SK-N-SH treated with all-trans-retinoic acid at 6 μM for 48 hours (cell line): ENCODE results near the gene CYP11A1.

Experiments used
- CSDC2 ChIP-seq: fragments of 250-450 bp; sonication (Bioruptor Pico); IDR thresholded peaks from 2 replicates; pipeline ENCODE4 v1.5.0; 2020; ENCODE audit warnings: mild to moderate bottlenecking, moderate library complexity
- PATZ1 ChIP-seq: fragments of 250-450 bp; sonication (Bioruptor Pico); IDR thresholded peaks from 2 replicates; pipeline ENCODE4 v1.8.0; 2020; ENCODE audit warnings: mild to moderate bottlenecking, moderate library complexity, borderline replicate concordance
- ZC3H10 ChIP-seq: fragments of 250-450 bp; sonication (Bioruptor Pico); IDR thresholded peaks from 2 replicates; pipeline ENCODE4 v1.5.1; 2021; ENCODE audit warnings: mild to moderate bottlenecking, moderate library complexity
- ZFP3 ChIP-seq: fragments of 250-450 bp; sonication (Bioruptor Pico); IDR thresholded peaks from 2 replicates; pipeline ENCODE4 v1.5.0; 2020; ENCODE audit warnings: mild to moderate bottlenecking, moderate library complexity
- ZNF70 ChIP-seq: fragments of 450-650 bp; formaldehyde crosslinking; IDR thresholded peaks from 2 replicates; pipeline ENCODE4 v1.5.0; 2020; ENCODE audit warnings: mild to moderate bottlenecking, moderate library complexity
- TF ChIP-seq, protein P1 (sequence below): fragments of 250-450 bp; sonication (Bioruptor Pico); IDR thresholded peaks from 2 replicates; pipeline ENCODE4 v1.5.1; 2020; ENCODE audit warnings: low read depth, mild to moderate bottlenecking, moderate library complexity
- TF ChIP-seq, protein P2 (sequence below): fragments of 250-450 bp; sonication (Bioruptor Pico); IDR thresholded peaks from 2 replicates; pipeline ENCODE4 v1.5.0; 2020; ENCODE audit warnings: mild to moderate bottlenecking, moderate library complexity

DNA sequence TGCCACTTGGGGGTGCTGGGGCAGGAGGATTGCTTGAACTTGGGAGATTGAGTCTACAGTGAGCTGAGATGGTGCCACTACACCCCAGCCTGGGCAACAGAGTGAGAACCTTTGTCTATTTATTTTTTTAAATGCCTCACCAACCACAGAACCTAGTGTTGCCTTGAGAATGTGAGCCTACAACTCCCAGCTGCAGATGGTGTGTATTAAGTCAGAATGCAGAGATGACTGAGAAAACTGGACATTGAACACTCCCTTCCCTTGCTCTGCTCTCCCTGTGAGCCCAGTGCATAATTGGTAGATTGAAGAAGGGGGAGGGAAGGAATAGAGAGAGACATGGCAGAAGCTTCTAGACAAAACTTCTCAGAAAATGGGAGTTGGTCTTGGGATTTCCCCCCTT lies 77.8 kb downstream of the CYP11A1 start:
- TF ChIP-seq CSDC2 (CRISPR knock-in tag) (no peak), PATZ1 (no peak), ZFP3 (CRISPR knock-in tag) (no peak), ZNF70 (CRISPR knock-in tag) (no peak), ZC3H10 (CRISPR knock-in tag) (no peak)
- TF ChIP-seq, protein P1, sequence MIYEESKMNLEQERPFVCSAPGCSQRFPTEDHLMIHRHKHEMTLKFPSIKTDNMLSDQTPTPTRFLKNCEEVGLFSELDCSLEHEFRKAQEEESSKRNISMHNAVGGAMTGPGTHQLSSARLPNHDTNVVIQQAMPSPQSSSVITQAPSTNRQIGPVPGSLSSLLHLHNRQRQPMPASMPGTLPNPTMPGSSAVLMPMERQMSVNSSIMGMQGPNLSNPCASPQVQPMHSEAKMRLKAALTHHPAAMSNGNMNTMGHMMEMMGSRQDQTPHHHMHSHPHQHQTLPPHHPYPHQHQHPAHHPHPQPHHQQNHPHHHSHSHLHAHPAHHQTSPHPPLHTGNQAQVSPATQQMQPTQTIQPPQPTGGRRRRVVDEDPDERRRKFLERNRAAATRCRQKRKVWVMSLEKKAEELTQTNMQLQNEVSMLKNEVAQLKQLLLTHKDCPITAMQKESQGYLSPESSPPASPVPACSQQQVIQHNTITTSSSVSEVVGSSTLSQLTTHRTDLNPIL (CRISPR knock-in tag) = no peak
- TF ChIP-seq, protein P2, sequence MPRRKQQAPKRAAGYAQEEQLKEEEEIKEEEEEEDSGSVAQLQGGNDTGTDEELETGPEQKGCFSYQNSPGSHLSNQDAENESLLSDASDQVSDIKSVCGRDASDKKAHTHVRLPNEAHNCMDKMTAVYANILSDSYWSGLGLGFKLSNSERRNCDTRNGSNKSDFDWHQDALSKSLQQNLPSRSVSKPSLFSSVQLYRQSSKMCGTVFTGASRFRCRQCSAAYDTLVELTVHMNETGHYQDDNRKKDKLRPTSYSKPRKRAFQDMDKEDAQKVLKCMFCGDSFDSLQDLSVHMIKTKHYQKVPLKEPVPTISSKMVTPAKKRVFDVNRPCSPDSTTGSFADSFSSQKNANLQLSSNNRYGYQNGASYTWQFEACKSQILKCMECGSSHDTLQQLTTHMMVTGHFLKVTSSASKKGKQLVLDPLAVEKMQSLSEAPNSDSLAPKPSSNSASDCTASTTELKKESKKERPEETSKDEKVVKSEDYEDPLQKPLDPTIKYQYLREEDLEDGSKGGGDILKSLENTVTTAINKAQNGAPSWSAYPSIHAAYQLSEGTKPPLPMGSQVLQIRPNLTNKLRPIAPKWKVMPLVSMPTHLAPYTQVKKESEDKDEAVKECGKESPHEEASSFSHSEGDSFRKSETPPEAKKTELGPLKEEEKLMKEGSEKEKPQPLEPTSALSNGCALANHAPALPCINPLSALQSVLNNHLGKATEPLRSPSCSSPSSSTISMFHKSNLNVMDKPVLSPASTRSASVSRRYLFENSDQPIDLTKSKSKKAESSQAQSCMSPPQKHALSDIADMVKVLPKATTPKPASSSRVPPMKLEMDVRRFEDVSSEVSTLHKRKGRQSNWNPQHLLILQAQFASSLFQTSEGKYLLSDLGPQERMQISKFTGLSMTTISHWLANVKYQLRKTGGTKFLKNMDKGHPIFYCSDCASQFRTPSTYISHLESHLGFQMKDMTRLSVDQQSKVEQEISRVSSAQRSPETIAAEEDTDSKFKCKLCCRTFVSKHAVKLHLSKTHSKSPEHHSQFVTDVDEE (CRISPR knock-in tag) = no peak
